Upper lobe of left lung (tissue), 4 donors: Measurements from ENCODE around the gene SNCB.

Experiments
- CTCF ChIP-seq, 6 experiments: fragments of 450-650 bp in 4 of 6; fragments of 200-600 bp in 2 of 6; sonication (generic) in 2 of 6; IDR thresholded peaks; one replicate each; pipeline ENCODE4 v1.5.1; 2016 to 2019; ENCODE audit warnings: antibody characterized with exemption in 6 of 6
- EP300 ChIP-seq, 4 donors: sonication (generic); formaldehyde crosslinking; IDR thresholded peaks; one replicate each; pipeline ENCODE4 v1.5.1; 2017; ENCODE audit warnings: antibody characterized with exemption in 4 of 4, control low read depth in 2 of 4
- POLR2A ChIP-seq, 4 donors: fragments of 450-650 bp; IDR thresholded peaks; one replicate each; pipeline ENCODE4 v1.5.1; 2016 to 2017; ENCODE audit warnings: antibody characterized with exemption in 4 of 4, mild to moderate bottlenecking in 2 of 4
- POLR2AphosphoS5 ChIP-seq, 2 donors: sonication (generic); formaldehyde crosslinking; IDR thresholded peaks; one replicate each; pipeline ENCODE4 v1.5.1; 2017; ENCODE audit warnings: antibody characterized with exemption in 2 of 2

- TF ChIP-seq CTCF (IDR thresholded peaks at IDR 0.05) (no peak), POLR2AphosphoS5 (IDR thresholded peaks at IDR 0.05) (no peak), POLR2A (IDR thresholded peaks at IDR 0.05) (no peak), EP300 (IDR thresholded peaks at IDR 0.05) (no peak)
These were observed 13.8 kb downstream of the SNCB start for GRCh38 chr5:176616511-176616910.
